GM12891 (cell line): ENCODE data around the gene EFCAB3.

ENCODE experiments used
- PAX5 ChIP-seq: IDR thresholded peaks from 2 replicates; pipeline ENCODE4 v1.6.1; 2011; ENCODE audit warnings: low read length, moderate library complexity, mild to moderate bottlenecking; ENCODE audit not compliant: insufficient read depth, severe bottlenecking
- POLR2A ChIP-seq: IDR thresholded peaks from 2 replicates; pipeline ENCODE4 v1.6.1; 2011; ENCODE audit warnings: low read depth, low read length, control low read depth
- POLR2AphosphoS5 ChIP-seq: IDR thresholded peaks from 2 replicates; pipeline ENCODE4 v1.6.1; 2011; ENCODE audit warnings: low read depth, low read length, control low read depth
- POU2F2 ChIP-seq: IDR thresholded peaks from 2 replicates; pipeline ENCODE4 v1.6.1; 2011; ENCODE audit warnings: low read depth, mild to moderate bottlenecking, control low read depth, low read length, moderate library complexity
- SPI1 ChIP-seq: IDR thresholded peaks from 2 replicates; pipeline ENCODE4 v1.6.1; 2011; ENCODE audit warnings: low read depth, low read length, control low read depth
- TAF1 ChIP-seq: IDR thresholded peaks from 2 replicates; pipeline ENCODE4 v1.6.1; 2011; ENCODE audit warnings: low read depth, low read length, control low read depth

- TF ChIP-seq POLR2AphosphoS5 (no peak), POLR2A (no peak), TAF1 (no peak), SPI1 (no peak), PAX5 (no peak), POU2F2 (no peak)
Observed at GRCh38 chr17:62366191-62366590, 14.2 kb upstream of the EFCAB3 start.
